Measurements from ENCODE around the gene IPO11.
A peak's percentile ranks its signal among the peaks of the same experiment; 100 is the strongest.

The IPO11 gene

GRCh38 chr5:62572918-62573514, 160.5 kb downstream of the IPO11 start:
- no peak for DNase-seq (ENCODE audit: low read depth)

GRCh38 chr5:62574599-62574998, 162.0 kb downstream of the IPO11 start:
- no peak for DNase-seq (ENCODE audit: low read depth)

GRCh38 chr5:62575066-62575465, 162.5 kb downstream of the IPO11 start:
- no peak for DNase-seq (ENCODE audit: low read depth)

- DNase-seq (ENCODE audit: low read depth), result no peak
These were observed 162.9 kb downstream of the IPO11 start for GRCh38 chr5:62575489-62575888.

GRCh38 chr5:62576570-62577170, 164.1 kb downstream of the IPO11 start:
- no peak for DNase-seq (ENCODE audit: low read depth)

- DNase-seq (ENCODE audit: low read depth), result no peak
These were observed 164.9 kb downstream of the IPO11 start for GRCh38 chr5:62577488-62577887.

- peak; percentile 41 for DNase-seq (ENCODE audit: low read depth)
These were observed 166.0 kb downstream of the IPO11 start, which contains the start of gene LRRC70 for GRCh38 chr5:62578540-62578939. TSS of gene LRRC70 (plus strand) at chr5:62578819. CDS start at chr5:62579439, 620 bp downstream.

GRCh38 chr5:62579761-62580160, 167.2 kb downstream of the IPO11 start:
- DNase-seq (ENCODE audit: low read depth), result no peak

- DNase-seq (ENCODE audit: low read depth), result peak; percentile 2
These were observed 169.5 kb downstream of the IPO11 start for GRCh38 chr5:62581836-62582597.

- DNase-seq (ENCODE audit: low read depth), result no peak
These were observed 171.8 kb downstream of the IPO11 start for GRCh38 chr5:62584391-62584790.

- no peak for DNase-seq (ENCODE audit: low read depth)
These were observed 172.7 kb downstream of the IPO11 start for GRCh38 chr5:62585306-62585705.

GRCh38 chr5:62585751-62586150, 173.2 kb downstream of the IPO11 start:
- DNase-seq (ENCODE audit: low read depth), result no peak

- DNase-seq (ENCODE audit: low read depth), result no peak
These were observed 175.2 kb downstream of the IPO11 start for GRCh38 chr5:62587737-62588136.

GRCh38 chr5:62588668-62589067, 176.1 kb downstream of the IPO11 start:
- no peak for DNase-seq (ENCODE audit: low read depth)

- no peak for DNase-seq (ENCODE audit: low read depth)
These were observed 176.9 kb downstream of the IPO11 start for GRCh38 chr5:62589504-62589903.

- DNase-seq (ENCODE audit: low read depth), result no peak
These were observed 177.8 kb downstream of the IPO11 start for GRCh38 chr5:62590387-62590786.

GRCh38 chr5:62592558-62592957, 180.0 kb downstream of the IPO11 start:
- DNase-seq (ENCODE audit: low read depth), result no peak

- peak; percentile 31 for DNase-seq (ENCODE audit: low read depth)
These were observed 180.8 kb downstream of the IPO11 start for GRCh38 chr5:62593331-62593730.

GRCh38 chr5:62594364-62594984, 181.9 kb downstream of the IPO11 start:
- no peak for DNase-seq (ENCODE audit: low read depth)

GRCh38 chr5:62596096-62596495, 183.5 kb downstream of the IPO11 start:
- DNase-seq (ENCODE audit: low read depth), result no peak

- no peak for DNase-seq (ENCODE audit: low read depth)
These were observed 184.1 kb downstream of the IPO11 start for GRCh38 chr5:62596691-62597090.

- DNase-seq (ENCODE audit: low read depth), result no peak
These were observed 184.8 kb downstream of the IPO11 start for GRCh38 chr5:62597314-62597713.

Data from stromal cell of bone marrow (primary cell).